CD4-positive, alpha-beta T cell treated with Interleukin-15 for 4 hours (primary cell): Measurements from ENCODE around the gene NRL.

Experiments
- DNase-seq: peaks from one replicate; pipeline ENCODE4 v3.0.0-alpha.2; 2020; ENCODE audit warnings: low spot score

The NRL gene

GRCh38 chr14:24144451-24144850 lies 29.7 kb upstream of the NRL start:
- no peak for DNase-seq

- no peak for DNase-seq
These were observed 28.8 kb upstream of the NRL start for GRCh38 chr14:24143511-24143910.

- DNase-seq, result peak; percentile 99
These were observed 26.5 kb upstream of the NRL start, which contains the start of gene EMC9 for GRCh38 chr14:24141097-24141880. EMC9 (minus strand) TSS chr14:24141591; CDS start chr14:24141304, 287 bp downstream.

- peak; percentile 21 for DNase-seq
These were observed 24.7 kb upstream of the NRL start for GRCh38 chr14:24139272-24139934.

DNA sequence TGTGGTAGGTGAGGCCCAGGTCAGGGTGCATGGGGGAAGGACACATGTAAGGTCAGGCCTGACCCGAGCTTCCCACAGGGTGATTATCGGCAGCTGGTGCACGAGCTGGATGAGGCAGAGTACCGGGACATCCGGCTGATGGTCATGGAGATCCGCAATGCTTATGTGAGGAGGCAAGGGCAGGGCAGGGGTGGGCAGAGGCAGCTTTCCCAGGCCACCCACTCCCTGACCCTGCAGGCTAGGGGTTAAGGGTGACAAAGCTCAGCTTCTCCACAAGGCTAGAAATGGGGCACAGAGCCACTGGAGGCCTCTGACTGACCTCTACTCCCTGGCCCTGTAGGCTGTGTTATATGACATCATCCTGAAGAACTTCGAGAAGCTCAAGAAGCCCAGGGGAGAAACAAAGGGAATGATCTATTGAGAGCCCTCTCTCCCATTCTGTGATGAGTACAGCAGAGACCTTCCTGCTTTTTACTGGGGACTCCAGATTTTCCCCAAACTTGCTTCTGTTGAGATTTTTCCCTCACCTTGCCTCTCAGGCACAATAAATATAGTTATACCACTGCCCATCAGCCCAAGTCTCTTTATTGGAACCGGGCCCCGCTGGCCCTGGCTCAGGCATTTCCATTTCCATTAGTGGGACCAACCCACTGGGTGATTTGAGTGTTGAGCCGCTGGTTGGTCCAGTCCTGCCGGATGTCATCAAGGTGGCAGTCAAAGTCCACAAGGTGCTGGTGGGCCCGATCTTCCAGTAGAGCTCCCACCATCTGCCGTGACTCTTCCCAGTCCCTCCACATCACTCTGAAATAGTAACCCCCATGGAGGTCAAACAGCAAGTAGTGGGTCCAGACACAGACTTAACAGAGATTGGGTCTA lies 23.9 kb upstream of the NRL start:
- DNase-seq, result no peak

DNA sequence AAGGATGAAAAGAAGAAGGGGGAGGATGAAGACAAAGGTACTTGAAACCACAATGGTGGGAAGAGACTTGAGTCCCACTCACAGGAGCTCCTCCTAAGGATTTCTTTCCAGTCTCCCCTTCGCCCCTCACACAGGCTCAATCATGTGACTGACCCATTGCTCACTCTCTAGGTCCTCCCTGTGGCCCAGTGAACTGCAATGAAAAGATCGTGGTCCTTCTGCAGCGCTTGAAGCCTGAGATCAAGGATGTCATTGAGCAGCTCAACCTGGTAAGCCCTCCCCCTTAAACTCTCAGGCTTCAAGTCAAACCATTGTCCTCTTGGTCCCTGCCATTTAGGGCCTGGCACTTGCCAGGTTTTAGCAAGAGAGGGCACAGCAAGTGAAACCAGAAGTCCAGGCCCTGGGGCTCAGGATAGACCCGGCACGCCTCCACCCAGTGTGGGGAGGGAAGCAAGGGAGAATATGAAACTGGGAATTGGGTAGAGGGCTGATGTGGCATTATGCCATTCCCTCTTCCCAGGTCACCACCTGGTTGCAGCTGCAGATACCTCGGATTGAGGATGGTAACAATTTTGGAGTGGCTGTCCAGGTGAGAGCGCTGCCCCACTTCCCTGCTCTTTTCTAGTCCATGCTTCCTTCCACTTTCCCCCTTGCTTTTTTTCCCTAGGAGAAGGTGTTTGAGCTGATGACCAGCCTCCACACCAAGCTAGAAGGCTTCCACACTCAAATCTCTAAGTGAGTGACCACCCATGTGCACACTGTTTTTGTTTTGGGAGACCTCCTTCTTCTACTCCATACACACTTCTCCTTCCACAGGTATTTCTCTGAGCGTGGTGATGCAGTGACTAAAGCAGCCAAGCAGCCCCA lies 23.0 kb upstream of the NRL start:
- no peak for DNase-seq

DNA sequence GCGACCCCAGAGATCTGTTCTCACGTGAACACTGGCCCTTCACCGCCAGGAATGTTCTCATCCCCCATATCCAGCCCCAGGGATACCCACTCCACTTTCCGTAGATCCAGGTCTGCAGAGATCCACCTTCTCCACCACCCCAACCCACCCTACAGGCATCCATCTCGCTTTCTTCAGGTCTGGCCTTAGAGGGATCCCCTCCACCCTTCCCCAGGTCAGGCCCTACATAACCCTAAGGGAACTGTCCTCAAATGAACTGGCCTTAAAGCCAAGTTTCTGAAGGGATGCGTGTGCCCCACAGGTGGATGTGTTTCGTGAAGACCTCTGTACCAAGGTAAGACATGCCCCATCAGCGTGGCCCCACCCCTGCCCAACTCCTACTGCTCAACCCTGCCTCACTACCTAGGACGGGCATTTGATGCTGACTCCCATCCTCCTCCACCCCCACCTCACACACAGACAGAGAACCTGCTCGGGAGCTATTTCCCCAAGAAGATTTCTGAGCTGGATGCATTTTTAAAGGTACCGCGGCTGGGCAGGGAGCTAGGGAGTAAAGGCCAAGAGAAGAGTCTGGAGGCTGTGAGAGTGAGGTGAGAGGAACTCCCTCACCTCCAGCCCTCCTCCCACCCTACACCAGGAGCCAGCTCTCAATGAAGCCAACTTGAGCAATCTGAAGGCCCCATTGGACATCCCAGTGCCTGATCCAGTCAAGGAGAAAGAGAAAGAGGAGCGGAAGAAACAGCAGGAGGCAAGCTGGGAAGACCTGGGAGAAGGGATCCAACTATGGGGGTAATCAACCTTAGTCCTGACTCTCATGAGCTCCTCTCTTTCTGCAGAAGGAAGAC lies 22.2 kb upstream of the NRL start:
- no peak for DNase-seq

GRCh38 chr14:24135834-24136683 lies 21.3 kb upstream of the NRL start, which contains the start of gene PSME1:
PSME1 (plus strand) TSS chr14:24136194; CDS start chr14:24136263, 69 bp downstream.
- DNase-seq, result peak; percentile 95

- no peak for DNase-seq
These were observed 20.8 kb upstream of the NRL start for GRCh38 chr14:24135584-24135833.

GRCh38 chr14:24133735-24134134 lies 19.0 kb upstream of the NRL start:
- DNase-seq, result no peak

- no peak for DNase-seq
These were observed 18.2 kb upstream of the NRL start for GRCh38 chr14:24132976-24133375.

DNA sequence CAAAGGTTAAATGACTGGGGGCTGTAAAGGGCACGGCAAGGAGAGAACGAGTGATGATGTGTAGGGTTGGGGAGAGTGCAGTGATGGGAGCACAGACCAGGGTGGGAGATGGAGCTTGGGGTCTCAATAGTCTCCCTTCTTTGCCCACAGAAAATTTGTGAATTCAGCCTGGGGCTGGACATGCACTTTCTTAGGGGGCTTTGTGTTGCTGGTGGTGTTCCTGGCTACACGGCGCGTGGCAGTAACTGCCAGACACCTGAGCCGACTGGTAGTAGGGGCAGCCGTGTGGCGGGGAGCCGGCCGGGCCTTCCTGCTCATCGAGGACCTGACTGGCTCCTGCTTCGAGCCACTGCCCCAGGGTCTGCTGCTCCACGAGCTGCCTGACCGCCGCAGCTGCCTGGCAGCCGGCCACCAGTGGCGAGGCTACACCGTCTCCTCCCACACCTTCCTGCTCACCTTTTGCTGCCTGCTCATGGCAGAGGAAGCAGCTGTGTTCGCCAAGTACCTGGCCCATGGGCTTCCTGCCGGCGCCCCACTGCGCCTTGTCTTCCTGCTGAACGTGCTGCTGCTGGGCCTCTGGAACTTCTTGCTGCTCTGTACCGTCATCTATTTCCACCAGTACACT lies 17.4 kb upstream of the NRL start:
- DNase-seq, result peak; percentile 29

- DNase-seq, result no peak
These were observed 16.8 kb upstream of the NRL start for GRCh38 chr14:24131549-24131966.

- DNase-seq, result no peak
These were observed 16.2 kb upstream of the NRL start for GRCh38 chr14:24130717-24131548.

DNA sequence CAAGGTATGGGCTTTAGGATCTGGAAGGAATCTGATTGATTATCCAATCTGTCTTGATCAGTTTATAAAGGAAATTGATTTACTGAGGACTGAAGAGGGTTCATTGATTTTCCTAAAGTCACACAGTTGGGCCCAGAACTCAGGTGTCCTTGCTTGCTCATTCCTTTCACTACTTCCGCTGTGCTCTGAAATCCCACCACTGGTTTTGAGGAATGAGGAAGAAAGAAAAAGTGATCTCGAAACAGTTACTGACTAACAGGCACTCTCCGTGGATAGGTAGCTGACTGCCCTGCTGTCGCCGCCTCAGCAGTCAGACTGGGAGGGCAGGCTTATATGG lies 15.6 kb upstream of the NRL start, which contains the start of gene FITM1:
Gene FITM1 (plus strand): TSS at position 280 of the 337 bp plus-strand sequence. CDS start 905 bp downstream, outside the sequence.
- DNase-seq, result no peak

DNA sequence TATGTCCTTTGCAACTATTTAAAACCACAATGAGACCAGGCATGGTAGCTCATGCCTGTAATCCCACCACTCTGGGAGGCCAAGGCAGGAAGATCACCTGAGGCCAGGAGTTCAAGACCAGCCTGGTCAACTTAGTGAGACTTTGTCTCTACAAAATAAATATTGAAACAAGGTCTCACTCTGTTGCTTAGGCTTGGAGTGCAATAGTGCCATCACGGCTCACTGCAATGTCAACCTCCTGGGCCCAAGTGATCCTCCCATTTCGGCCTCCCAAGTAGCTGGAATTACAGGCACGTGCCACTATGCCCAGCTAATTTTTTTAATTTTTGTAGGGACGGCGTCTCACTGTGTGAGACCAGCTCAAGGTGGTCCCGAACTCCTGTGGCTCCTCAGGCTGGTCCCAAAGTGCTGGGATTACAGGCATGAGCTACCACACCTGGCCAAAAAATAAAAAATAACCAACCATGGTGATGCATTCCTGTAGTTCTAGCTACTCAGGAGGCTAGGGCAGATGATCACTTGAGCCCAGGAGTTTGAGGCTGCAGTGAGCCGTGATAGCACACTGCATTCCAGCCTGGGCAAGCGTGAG lies 14.8 kb upstream of the NRL start:
- no peak for DNase-seq

GRCh38 chr14:24127673-24128072 lies 12.9 kb upstream of the NRL start:
- DNase-seq, result no peak

DNA sequence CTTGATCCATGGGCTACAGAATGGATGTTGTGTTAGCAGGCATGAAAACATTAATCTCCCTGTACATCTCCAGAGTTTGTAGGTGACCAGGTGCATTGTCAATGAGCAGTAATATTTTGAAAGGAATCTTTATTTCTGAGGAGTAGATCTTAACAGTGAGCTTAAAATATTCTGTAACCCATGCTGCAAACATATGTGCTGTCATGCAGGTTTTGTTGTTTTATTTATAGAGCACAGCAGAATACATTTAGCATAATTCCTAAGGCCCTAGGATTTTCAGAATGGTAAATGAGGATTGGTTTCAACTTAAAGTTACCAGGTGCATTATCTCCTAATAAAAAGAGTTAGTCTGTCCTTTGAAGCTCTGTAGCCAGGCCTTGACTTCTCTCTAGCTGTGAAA lies 12.2 kb upstream of the NRL start:
- no peak for DNase-seq
